MM.1S (cell line): Measurements from ENCODE around the gene EOMES.
A peak's percentile ranks its signal among the peaks of the same experiment; 100 is the strongest.

Experiments used
- DNase-seq: peaks from one replicate; pipeline ENCODE4 v3.0.0-alpha.2; 2015
- H2AFZ ChIP-seq: fragments of 300-600 bp; sonication (generic); 2 replicates; pipeline ENCODE4 v1.6.0; 2016; ENCODE audit warnings: antibody characterized with exemption, low read length
- H3F3A ChIP-seq: fragments of 300-600 bp; sonication (generic); 2 replicates; pipeline ENCODE4 v1.6.1; 2016; ENCODE audit warnings: mild to moderate bottlenecking, antibody characterized with exemption, low read length, moderate library complexity, mixed read lengths; ENCODE audit not compliant: insufficient read depth
- H3K27ac ChIP-seq: fragments of 300-600 bp; sonication (generic); 2 replicates; pipeline ENCODE4 v1.5.1; 2016; ENCODE audit warnings: mild to moderate bottlenecking, low read length
- H3K27me3 ChIP-seq: fragments of 300-600 bp; sonication (generic); replicated peaks from 2 replicates; pipeline ENCODE4 v1.6.0; 2016; ENCODE audit warnings: low read length; ENCODE audit not compliant: insufficient read depth
- H3K36me3 ChIP-seq: fragments of 300-600 bp; sonication (generic); replicated peaks from 2 replicates; pipeline ENCODE4 v1.6.1; 2016; ENCODE audit warnings: mild to moderate bottlenecking, low read length, mixed read lengths; ENCODE audit not compliant: insufficient read depth
- H3K4me1 ChIP-seq: fragments of 300-600 bp; sonication (generic); 2 replicates; pipeline ENCODE4 v1.6.1; 2016; ENCODE audit warnings: low read length, mixed read lengths
- H3K4me2 ChIP-seq: fragments of 300-600 bp; sonication (generic); 2 replicates; pipeline ENCODE4 v1.6.0; 2016; ENCODE audit warnings: low read depth, low read length
- H3K4me3 ChIP-seq: fragments of 300-600 bp; sonication (generic); 2 replicates; pipeline ENCODE4 v1.5.1; 2016; ENCODE audit warnings: low read length, mixed read lengths
- H3K79me2 ChIP-seq: fragments of 300-600 bp; sonication (generic); 2 replicates; pipeline ENCODE4 v1.6.1; 2016; ENCODE audit warnings: mixed run types, low read length, mixed read lengths
- H3K9ac ChIP-seq: fragments of 300-600 bp; sonication (generic); 2 replicates; pipeline ENCODE4 v1.6.1; 2016; ENCODE audit warnings: low read length, mixed read lengths
- H3K9me2 ChIP-seq: fragments of 300-600 bp; sonication (generic); replicated peaks from 2 replicates; pipeline ENCODE4 v1.6.1; 2016; ENCODE audit warnings: mild to moderate bottlenecking, low read length, mixed read lengths; ENCODE audit not compliant: insufficient read depth
- H3K9me3 ChIP-seq: fragments of 300-600 bp; sonication (generic); replicated peaks from 2 replicates; pipeline ENCODE4 v1.6.1; 2016; ENCODE audit warnings: mild to moderate bottlenecking, low read length, mixed read lengths; ENCODE audit not compliant: insufficient read depth
- H4K20me1 ChIP-seq: fragments of 300-600 bp; sonication (generic); 2 replicates; pipeline ENCODE4 v1.6.1; 2016; ENCODE audit warnings: mild to moderate bottlenecking, low read length, moderate library complexity, mixed read lengths; ENCODE audit not compliant: insufficient read depth
- EZH2 ChIP-seq: fragments of 300-600 bp; sonication (generic); optimal IDR thresholded peaks from 2 replicates; pipeline ENCODE3; 2017; ENCODE audit warnings: low read depth, mild to moderate bottlenecking, antibody characterized with exemption, low read length, mixed read lengths
- EZH2phosphoT487 ChIP-seq: fragments of 300-600 bp; sonication (generic); IDR thresholded peaks from 2 replicates; pipeline ENCODE4 v1.6.1; 2018; ENCODE audit warnings: antibody characterized with exemption, low read length
- TF ChIP-seq, protein P1 (sequence below): fragments of 300-600 bp; sonication (generic); IDR thresholded peaks from 2 replicates; pipeline ENCODE4 v1.5.1; 2016; ENCODE audit warnings: antibody characterized with exemption, low read length, mixed read lengths

The EOMES gene

DNA sequence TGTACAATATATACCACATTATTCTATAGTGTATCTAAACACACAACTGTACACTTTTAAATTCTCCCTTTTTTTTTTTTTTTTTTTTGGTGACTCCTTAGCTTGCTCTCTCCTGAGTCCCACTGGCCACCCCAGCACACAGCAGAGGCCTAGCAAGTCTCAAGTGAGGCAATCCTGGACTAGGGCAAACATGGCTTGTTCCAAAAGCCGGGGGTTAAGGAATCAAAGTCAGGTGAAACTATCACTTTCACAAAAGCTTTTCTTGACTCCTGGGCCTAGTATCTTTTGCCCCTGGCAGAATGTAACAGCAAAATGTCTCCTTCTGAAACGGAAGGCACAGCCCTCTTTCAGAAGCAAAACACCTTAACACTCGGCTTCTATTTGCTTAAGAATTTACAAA lies 5.8 kb downstream of the EOMES start:
- no peak overlapping the region for H3K4me3 ChIP-seq
- peak overlapping the region; percentile 15; the same call in 1 of the 2 replicates for H3K4me2 ChIP-seq
- no peaks in the 10 kb centered on the region for H4K20me1 ChIP-seq
- peaks cover 12% of the 10 kb centered on the region for H3K27me3 ChIP-seq
- H2AFZ ChIP-seq: no peak overlapping the region
- no peaks in the 10 kb centered on the region for H3K36me3 ChIP-seq
- no peak for TF ChIP-seq EZH2
- TF ChIP-seq, protein P1, sequence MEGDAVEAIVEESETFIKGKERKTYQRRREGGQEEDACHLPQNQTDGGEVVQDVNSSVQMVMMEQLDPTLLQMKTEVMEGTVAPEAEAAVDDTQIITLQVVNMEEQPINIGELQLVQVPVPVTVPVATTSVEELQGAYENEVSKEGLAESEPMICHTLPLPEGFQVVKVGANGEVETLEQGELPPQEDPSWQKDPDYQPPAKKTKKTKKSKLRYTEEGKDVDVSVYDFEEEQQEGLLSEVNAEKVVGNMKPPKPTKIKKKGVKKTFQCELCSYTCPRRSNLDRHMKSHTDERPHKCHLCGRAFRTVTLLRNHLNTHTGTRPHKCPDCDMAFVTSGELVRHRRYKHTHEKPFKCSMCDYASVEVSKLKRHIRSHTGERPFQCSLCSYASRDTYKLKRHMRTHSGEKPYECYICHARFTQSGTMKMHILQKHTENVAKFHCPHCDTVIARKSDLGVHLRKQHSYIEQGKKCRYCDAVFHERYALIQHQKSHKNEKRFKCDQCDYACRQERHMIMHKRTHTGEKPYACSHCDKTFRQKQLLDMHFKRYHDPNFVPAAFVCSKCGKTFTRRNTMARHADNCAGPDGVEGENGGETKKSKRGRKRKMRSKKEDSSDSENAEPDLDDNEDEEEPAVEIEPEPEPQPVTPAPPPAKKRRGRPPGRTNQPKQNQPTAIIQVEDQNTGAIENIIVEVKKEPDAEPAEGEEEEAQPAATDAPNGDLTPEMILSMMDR: no peak
- TF ChIP-seq EZH2phosphoT487: no peak
- H3F3A ChIP-seq: no peaks in the 10 kb centered on the region
- no peaks in the 10 kb centered on the region for H3K79me2 ChIP-seq
- H3K27ac ChIP-seq: no peak overlapping the region
- H3K4me1 ChIP-seq: no peaks in the 10 kb centered on the region
- no peak for DNase-seq
- H3K9me3 ChIP-seq: no peaks in the 10 kb centered on the region
- no peak overlapping the region for H3K9ac ChIP-seq
- no peaks in the 10 kb centered on the region for H3K9me2 ChIP-seq

DNA sequence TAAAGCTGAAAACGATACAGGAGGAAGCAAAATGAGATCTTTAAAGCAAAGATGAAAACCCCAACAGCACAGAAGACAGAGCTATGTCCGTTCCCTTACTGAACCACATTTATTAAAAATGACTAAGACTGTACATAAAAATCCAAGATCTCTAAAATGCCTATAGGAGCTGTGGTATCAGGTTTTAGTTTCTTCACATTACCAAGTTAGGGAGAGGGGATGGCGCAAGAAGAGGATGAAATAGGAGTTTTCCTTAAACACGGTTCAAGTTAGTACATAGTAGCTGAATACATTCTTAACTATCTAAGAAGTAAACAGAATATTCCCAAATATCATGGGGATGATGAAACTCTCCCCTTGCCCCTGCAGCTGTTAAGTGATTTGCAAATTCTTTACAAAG lies 6.3 kb downstream of the EOMES start:
- Histone ChIP-seq H2AFZ (no peak overlapping the region), H4K20me1 (no peaks in the 10 kb centered on the region), H3K9ac (no peak overlapping the region), H3K36me3 (no peaks in the 10 kb centered on the region), H3F3A (no peaks in the 10 kb centered on the region), H3K4me2 (no peak overlapping the region), H3K79me2 (no peaks in the 10 kb centered on the region), H3K27me3 (peaks cover 12% of the 10 kb centered on the region), H3K9me3 (no peaks in the 10 kb centered on the region), H3K4me1 (no peaks in the 10 kb centered on the region), H3K9me2 (no peaks in the 10 kb centered on the region), H3K27ac (no peak overlapping the region), H3K4me3 (no peak overlapping the region)
- DNase-seq: no peak
- TF ChIP-seq, protein P1: no peak
- TF ChIP-seq EZH2phosphoT487 (no peak), EZH2 (no peak)

DNA sequence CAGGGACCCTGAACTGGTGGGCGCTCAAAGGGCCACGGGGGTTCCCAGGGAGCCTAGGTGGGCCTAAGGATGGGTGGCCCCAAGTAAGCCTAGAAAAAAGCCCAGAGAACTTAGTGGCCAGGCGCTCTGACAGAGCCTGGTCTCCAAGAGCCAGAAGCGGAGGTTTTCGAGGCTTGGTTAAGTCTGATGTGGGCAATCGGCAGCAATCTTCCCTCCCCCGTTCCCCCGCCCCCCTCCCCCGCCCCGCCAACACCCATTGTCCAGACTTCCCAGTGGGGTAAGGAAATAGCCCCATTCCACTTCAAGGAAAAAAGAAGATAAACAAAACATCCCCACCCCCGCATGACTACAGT lies 6.7 kb downstream of the EOMES start:
- no peak overlapping the region for H3K4me3 ChIP-seq
- no peaks in the 10 kb centered on the region for H3K79me2 ChIP-seq
- H2AFZ ChIP-seq: no peak overlapping the region
- no peaks in the 10 kb centered on the region for H3K9me3 ChIP-seq
- no peak overlapping the region for H3K9ac ChIP-seq
- H4K20me1 ChIP-seq: no peaks in the 10 kb centered on the region
- H3K27me3 ChIP-seq: peaks cover 12% of the 10 kb centered on the region
- H3K36me3 ChIP-seq: no peaks in the 10 kb centered on the region
- no peaks in the 10 kb centered on the region for H3F3A ChIP-seq
- no peaks in the 10 kb centered on the region for H3K4me1 ChIP-seq
- no peaks in the 10 kb centered on the region for H3K9me2 ChIP-seq
- no peak overlapping the region for H3K4me2 ChIP-seq
- H3K27ac ChIP-seq: no peak overlapping the region
- no peak for DNase-seq
- TF ChIP-seq, protein P1: no peak
- no peak for TF ChIP-seq EZH2
- TF ChIP-seq EZH2phosphoT487: no peak
